KMS-11 (cell line): ENCODE measurements around the gene SEC24B.

Experiments
- H2AFZ ChIP-seq: fragments of 200-600 bp; sonication (generic); 2 replicates; pipeline ENCODE4 v1.6.1; 2016; ENCODE audit warnings: antibody characterized with exemption, mixed run types, low read depth
- H3K27ac ChIP-seq: fragments of 200-600 bp; sonication (generic); 2 replicates; pipeline ENCODE4 v1.6.1; 2016; ENCODE audit warnings: mild to moderate bottlenecking, mixed run types
- H3K27me3 ChIP-seq: fragments of 200-600 bp; sonication (generic); 2 replicates; pipeline ENCODE4 v1.6.1; 2017; ENCODE audit warnings: mild to moderate bottlenecking, low read depth, mixed run types, moderate library complexity; ENCODE audit not compliant: insufficient read depth
- H3K36me3 ChIP-seq: fragments of 200-600 bp; sonication (generic); 2 replicates; pipeline ENCODE4 v1.6.1; 2017; ENCODE audit warnings: mild to moderate bottlenecking, mixed run types; ENCODE audit not compliant: insufficient read depth
- H3K4me1 ChIP-seq: fragments of 200-600 bp; sonication (generic); 2 replicates; pipeline ENCODE4 v1.6.1; 2016; ENCODE audit warnings: mild to moderate bottlenecking, low read depth, mixed run types; ENCODE audit not compliant: poor library complexity, severe bottlenecking
- H3K4me2 ChIP-seq: fragments of 200-600 bp; sonication (generic); 2 replicates; pipeline ENCODE4 v1.7.0; 2016; ENCODE audit warnings: mild to moderate bottlenecking, mixed run types
- H3K4me3 ChIP-seq: fragments of 200-600 bp; sonication (generic); IDR thresholded peaks from 2 replicates; pipeline ENCODE4 v1.6.1; 2017; ENCODE audit warnings: low read depth, low read length, mixed read lengths; ENCODE audit not compliant: insufficient read depth
- H3K79me2 ChIP-seq: fragments of 200-600 bp; sonication (generic); 2 replicates; pipeline ENCODE4 v1.6.1; 2016; ENCODE audit warnings: low read depth, mixed run types; ENCODE audit not compliant: insufficient read depth
- H3K9ac ChIP-seq: fragments of 200-600 bp; sonication (generic); 2 replicates; pipeline ENCODE4 v1.6.1; 2016; ENCODE audit warnings: mild to moderate bottlenecking, mixed run types
- H4K20me1 ChIP-seq: fragments of 200-600 bp; sonication (generic); 2 replicates; pipeline ENCODE4 v1.6.1; 2016; ENCODE audit warnings: mild to moderate bottlenecking, mixed run types; ENCODE audit not compliant: insufficient read depth
- TF ChIP-seq, protein P1 (sequence below): fragments of 200-600 bp; sonication (generic); conservative IDR thresholded peaks from 2 replicates; pipeline ENCODE4 v1.6.1; 2017; ENCODE audit warnings: low read depth, mild to moderate bottlenecking, antibody characterized with exemption, low read length, moderate library complexity, mixed read lengths

The SEC24B gene

GRCh38 chr4:109407027-109407737 is 26.4 kb upstream of the SEC24B start:
- TF ChIP-seq, protein P1, sequence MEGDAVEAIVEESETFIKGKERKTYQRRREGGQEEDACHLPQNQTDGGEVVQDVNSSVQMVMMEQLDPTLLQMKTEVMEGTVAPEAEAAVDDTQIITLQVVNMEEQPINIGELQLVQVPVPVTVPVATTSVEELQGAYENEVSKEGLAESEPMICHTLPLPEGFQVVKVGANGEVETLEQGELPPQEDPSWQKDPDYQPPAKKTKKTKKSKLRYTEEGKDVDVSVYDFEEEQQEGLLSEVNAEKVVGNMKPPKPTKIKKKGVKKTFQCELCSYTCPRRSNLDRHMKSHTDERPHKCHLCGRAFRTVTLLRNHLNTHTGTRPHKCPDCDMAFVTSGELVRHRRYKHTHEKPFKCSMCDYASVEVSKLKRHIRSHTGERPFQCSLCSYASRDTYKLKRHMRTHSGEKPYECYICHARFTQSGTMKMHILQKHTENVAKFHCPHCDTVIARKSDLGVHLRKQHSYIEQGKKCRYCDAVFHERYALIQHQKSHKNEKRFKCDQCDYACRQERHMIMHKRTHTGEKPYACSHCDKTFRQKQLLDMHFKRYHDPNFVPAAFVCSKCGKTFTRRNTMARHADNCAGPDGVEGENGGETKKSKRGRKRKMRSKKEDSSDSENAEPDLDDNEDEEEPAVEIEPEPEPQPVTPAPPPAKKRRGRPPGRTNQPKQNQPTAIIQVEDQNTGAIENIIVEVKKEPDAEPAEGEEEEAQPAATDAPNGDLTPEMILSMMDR: no peak
- H3K9ac ChIP-seq: no peak overlapping the region
- no peak overlapping the region for H2AFZ ChIP-seq
- H3K36me3 ChIP-seq: no peaks in the 10 kb centered on the region
- H3K27ac ChIP-seq: no peak overlapping the region
- H3K4me3 ChIP-seq: no peak overlapping the region
- H4K20me1 ChIP-seq: no peaks in the 10 kb centered on the region
- no peaks in the 10 kb centered on the region for H3K27me3 ChIP-seq
- H3K4me1 ChIP-seq: no peaks in the 10 kb centered on the region
- H3K79me2 ChIP-seq: no peaks in the 10 kb centered on the region
- no peak overlapping the region for H3K4me2 ChIP-seq

GRCh38 chr4:109408711-109409110 is 24.9 kb upstream of the SEC24B start:
- H3K36me3 ChIP-seq: no peaks in the 10 kb centered on the region
- no peaks in the 10 kb centered on the region for H4K20me1 ChIP-seq
- H3K4me1 ChIP-seq: no peaks in the 10 kb centered on the region
- H2AFZ ChIP-seq: no peak overlapping the region
- no peaks in the 10 kb centered on the region for H3K79me2 ChIP-seq
- no peak overlapping the region for H3K4me3 ChIP-seq
- H3K27ac ChIP-seq: no peak overlapping the region
- no peak overlapping the region for H3K9ac ChIP-seq
- no peak overlapping the region for H3K4me2 ChIP-seq
- TF ChIP-seq, protein P1: no peak
- no peaks in the 10 kb centered on the region for H3K27me3 ChIP-seq

GRCh38 chr4:109410226-109410625 is 23.4 kb upstream of the SEC24B start:
- H3K4me2 ChIP-seq: no peak overlapping the region
- H3K4me1 ChIP-seq: no peaks in the 10 kb centered on the region
- no peak overlapping the region for H3K4me3 ChIP-seq
- H3K79me2 ChIP-seq: no peaks in the 10 kb centered on the region
- no peak overlapping the region for H3K27ac ChIP-seq
- TF ChIP-seq, protein P1: no peak
- no peaks in the 10 kb centered on the region for H3K36me3 ChIP-seq
- no peak overlapping the region for H3K9ac ChIP-seq
- no peaks in the 10 kb centered on the region for H4K20me1 ChIP-seq
- no peaks in the 10 kb centered on the region for H3K27me3 ChIP-seq
- H2AFZ ChIP-seq: no peak overlapping the region

DNA sequence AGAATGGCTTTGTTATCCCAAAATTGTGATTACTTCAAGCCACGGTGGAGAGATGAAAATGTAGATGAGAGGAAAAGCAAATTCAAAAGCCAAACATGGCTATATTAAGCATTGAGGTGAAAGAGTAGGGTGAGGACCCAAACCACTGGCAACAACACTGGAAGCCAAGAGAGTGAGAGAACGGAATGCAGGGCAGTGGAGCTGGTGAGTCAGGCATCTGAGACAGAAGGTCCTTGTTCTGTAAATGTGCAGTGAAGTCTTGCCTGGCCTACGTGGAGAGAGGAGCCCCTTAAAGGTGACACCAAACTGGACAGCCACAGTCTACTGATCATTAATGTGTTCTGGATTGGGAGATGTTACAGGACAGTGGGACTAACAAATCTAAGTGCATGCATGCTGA is 22.8 kb upstream of the SEC24B start:
- H3K4me2 ChIP-seq: no peak overlapping the region
- H3K36me3 ChIP-seq: no peaks in the 10 kb centered on the region
- H3K79me2 ChIP-seq: no peaks in the 10 kb centered on the region
- TF ChIP-seq, protein P1: no peak
- H3K4me3 ChIP-seq: no peak overlapping the region
- no peak overlapping the region for H2AFZ ChIP-seq
- H3K4me1 ChIP-seq: no peaks in the 10 kb centered on the region
- no peak overlapping the region for H3K27ac ChIP-seq
- H3K9ac ChIP-seq: no peak overlapping the region
- H3K27me3 ChIP-seq: no peaks in the 10 kb centered on the region
- H4K20me1 ChIP-seq: no peaks in the 10 kb centered on the region
